Retina (tissue), 1 donor: Measurements from ENCODE around the gene MAP3K9.
A peak's percentile ranks its signal among the peaks of the same experiment; 100 is the strongest.
"Not testable (repeated sequence)": the region's sequence is repeated elsewhere in the genome, so short reads cannot be mapped to it uniquely, and the experiment has no call there.

ENCODE experiments used
- DNase-seq: peaks from one replicate; pipeline ENCODE4 v3.0.0-alpha.2; 2016

Gene MAP3K9

GRCh38 chr14:70723276-70723675, 86.0 kb downstream of the MAP3K9 start:
- no peak for DNase-seq

DNA sequence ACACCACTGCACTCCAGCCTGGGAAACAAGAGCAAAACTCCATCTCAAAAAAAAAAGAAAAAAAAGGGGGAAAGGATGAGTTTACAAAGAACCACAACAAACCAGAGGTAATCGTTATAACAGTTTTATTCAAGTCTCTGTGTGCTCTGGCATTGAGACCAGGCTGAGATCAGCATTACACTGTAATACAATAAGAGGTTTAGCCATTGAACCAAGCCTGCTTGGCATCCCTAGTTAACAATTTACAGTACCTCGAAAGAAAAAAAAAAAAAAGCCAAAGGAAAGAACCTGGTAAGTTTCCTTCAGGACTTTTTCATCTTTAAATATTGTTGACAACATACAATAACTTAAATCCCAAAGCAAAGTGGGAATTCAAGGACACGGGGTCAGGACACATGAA, 86.9 kb downstream of the MAP3K9 start:
- no peak for DNase-seq

DNA sequence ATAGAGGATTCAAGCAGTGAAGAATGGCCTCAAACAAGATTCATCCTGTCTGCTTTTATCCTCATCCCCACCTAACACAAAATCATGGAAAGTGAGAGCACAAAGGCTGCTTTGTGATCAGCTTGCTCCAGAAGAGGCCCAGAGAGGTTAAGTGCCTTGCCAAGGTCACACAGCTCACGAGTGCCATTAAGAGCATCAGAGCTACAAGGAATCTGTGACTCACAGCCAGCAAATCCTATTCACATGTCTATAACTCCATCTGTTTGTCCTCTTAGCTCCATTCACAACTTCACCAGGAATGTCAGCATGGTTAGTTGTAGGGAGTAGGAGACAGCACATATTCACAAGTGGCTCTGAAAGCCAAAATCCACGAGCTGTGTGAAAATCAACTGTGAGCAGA, 87.8 kb downstream of the MAP3K9 start:
- DNase-seq, result no peak

DNA sequence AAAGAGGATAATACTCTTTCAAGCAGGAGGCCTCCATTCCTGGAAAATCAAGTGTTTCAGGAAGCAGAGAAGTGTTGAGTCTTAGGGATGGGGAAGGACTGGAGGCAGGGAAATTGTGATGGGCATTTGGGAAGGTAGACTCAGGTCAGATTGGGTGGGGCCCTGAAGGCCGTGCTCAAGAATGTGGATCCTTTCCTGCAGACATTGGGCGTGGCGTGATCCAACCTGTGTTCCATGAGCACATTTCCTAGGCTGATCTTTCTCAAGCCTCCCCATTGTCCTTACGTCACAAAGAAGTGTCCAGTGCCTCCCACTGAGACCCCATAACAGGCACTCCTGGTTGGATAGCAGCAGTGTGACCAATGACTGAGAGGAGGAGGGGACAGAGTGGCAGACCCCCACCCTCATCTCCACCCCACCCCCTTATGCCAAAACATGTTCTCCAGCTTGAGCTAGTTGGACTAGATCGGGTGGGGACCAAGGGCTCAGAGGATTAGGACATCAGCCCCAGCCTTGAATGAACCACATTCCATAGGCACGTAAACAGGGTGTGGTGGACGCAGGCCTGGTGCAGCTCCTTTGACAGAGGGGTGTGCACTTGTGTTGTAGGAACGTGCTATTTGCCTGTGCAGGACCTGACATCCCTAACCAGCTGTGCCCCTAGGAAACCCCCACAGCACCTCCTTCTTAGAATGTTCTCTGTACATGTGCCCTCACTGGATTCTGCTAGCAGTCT, 90.8 kb downstream of the MAP3K9 start:
- DNase-seq, result no peak

GRCh38 chr14:70716958-70717357, 92.4 kb downstream of the MAP3K9 start:
- no peak for DNase-seq

- DNase-seq, result no peak
These were observed 92.8 kb downstream of the MAP3K9 start for GRCh38 chr14:70716483-70716882.

DNA sequence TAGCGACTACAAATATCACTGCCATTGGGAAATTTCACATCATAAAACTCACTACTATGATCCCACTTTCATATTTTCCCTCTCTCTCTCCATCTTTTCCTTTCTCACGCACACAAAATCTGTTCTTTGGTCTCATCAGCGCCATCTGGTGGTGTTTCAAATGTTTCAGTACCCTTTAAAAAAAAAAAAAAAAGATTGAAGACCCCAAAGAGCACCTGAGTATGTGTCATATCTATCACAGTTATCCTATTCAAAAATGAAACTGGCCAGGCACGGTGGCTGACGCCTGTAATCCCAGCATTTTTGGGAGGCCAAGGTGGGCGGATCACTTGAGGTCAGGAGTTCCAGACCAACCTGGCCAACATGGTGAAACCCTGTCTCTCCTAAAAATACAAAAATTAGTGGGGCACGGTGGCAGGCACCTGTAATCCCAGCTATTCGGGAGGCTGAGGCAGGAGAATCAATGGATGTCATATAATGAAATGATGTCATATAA, 95.2 kb downstream of the MAP3K9 start:
- peak; percentile 82 for DNase-seq

GRCh38 chr14:70713511-70713916, 95.8 kb downstream of the MAP3K9 start:
- DNase-seq, result no peak

DNA sequence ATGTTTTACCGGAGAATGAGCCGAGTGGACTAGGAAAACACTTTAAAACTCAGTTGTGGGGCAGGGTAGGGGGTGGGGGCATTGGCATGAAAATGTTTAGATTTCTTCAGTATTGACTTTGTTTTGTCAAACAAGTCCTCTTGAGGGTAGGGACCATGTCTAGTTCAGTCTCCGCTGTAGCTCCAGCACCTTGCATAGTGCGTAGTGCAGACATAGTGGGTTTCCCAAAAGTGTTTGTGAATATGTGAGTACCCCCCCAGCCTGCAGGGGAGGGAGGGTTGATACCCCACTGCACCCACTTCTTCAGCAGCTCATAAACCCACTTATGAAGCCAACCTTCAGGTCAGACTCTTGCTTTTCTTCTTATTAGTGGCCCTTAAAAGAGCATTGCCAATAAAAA, 96.2 kb downstream of the MAP3K9 start:
- no peak for DNase-seq

DNA sequence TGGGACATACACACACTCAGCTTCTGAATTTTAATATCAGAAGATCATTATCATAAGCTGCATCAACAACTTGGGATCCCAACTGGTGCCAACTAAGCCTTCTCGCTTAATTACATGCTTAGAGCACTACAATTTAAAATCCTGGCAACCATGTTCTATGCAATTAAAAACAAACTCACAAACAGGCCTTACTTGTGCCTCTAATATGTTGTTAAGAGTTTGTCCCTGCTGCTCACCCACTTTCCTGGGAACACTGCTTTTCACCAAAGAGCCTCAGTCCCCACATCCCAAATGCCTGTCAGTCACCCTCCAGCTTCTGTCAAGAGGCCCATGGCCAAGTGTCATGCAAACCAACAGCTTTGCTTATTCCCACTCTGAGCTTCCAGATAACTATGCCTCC, 97.9 kb downstream of the MAP3K9 start:
- no peak for DNase-seq

GRCh38 chr14:70709726-70710382, 99.5 kb downstream of the MAP3K9 start:
- DNase-seq, result no peak

- DNase-seq, result no peak
These were observed 100.4 kb downstream of the MAP3K9 start for GRCh38 chr14:70708717-70709570.

DNA sequence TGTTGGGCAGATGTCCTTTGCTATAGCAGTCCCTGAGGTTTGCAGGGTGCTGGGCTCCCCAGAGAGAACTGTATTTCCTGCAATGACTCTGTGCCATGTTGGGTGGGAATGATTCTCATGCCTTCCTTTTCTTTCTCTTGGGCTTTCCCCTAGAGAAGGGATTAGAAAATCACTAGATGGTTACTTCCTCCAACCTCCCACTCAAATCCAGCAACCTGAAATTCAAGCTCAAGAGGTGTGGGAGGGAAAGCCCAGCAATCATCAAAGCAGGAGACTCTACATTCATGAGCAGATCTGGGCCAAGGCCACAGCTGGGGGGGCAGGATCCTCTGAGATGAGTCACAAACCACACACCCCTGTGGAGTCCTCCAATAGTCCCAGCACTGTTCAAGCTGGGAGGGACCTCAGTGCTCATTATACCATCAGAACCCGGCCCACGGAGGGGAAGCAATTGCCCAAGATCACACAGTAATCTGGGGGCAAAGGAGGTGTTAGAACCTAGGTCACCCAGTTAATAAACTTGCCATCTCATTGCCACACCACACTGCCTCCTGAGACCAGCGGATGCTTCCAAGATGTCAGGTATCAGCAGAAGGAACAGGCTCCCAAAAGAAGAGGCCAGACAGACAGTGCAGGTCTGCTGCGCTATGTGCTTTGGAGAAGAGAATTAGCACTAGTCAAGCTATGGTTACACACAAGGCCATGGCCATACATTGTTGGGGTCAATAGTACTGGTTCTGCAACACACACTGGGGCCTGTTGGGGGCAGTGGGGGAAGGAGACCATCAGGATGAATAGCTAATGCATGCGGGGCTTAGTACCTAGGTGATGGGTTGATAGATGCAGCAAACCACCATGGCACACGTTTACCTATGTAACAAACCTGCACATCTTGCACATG, 101.9 kb downstream of the MAP3K9 start:
- no peak for DNase-seq

DNA sequence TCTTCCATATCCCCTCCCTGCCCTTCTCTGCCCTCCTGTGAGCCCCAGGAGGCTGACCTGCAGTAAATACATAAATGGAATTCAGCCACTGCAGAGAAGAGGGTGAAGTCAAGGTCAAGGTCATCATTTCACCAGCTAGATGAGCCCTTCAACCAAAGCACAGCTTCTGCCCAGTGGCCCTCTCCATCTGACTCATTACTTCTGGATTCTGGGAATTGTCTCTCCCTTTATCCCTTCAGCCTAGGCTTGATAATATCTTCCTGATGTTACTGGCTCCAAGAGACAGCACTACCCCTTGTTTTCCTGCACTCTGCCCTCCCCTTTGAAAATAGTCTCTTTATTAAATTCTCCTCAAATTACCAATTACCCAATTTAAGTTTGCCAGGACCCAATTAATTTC, 103.1 kb downstream of the MAP3K9 start:
- peak; percentile 4 for DNase-seq

- DNase-seq, result no peak
These were observed 104.4 kb downstream of the MAP3K9 start for GRCh38 chr14:70704960-70705359.

GRCh38 chr14:70703621-70704168, 105.6 kb downstream of the MAP3K9 start:
- DNase-seq, result not testable (repeated sequence)

DNA sequence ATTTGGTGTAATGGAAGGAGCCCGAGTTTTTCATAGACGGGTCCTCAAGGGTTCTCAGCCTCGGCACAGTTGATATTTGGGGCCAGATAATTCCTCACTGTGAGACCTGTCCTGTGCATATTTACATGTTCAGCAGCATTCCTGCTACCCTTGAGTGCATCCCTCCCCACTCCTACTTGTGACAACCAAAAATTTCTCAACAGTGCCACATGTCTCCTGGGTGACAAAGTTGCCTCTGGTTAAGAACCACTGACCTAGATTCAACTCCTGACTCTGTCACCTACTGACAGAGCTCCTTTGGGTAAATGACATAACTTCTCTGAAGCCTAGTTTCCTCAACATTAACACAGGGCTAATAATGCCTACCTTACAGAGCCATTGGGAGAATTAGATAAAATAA, 107.2 kb downstream of the MAP3K9 start:
- DNase-seq, result no peak

DNA sequence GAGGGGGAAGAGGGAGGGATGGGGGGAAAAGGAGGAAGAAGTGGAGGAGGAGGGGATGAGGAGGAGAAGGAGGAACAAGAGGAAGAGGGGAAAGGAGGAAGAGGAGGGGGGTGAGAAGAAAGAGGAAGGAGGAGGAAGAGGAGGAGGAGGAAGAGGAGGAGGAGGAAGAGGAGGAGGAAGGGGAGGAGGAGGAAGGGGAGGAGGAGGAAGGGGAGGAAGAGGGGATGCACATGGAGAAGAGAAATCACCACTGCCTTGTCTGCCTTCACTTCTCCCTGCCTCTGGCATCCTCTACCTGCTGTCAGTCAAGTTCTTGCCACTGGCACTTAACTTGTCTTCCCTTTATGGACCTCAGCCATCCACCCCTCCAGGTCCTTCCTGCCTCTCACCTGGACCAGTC, 107.7 kb downstream of the MAP3K9 start:
- DNase-seq, result no peak

- DNase-seq, result no peak
These were observed 108.2 kb downstream of the MAP3K9 start for GRCh38 chr14:70700955-70701585.

DNA sequence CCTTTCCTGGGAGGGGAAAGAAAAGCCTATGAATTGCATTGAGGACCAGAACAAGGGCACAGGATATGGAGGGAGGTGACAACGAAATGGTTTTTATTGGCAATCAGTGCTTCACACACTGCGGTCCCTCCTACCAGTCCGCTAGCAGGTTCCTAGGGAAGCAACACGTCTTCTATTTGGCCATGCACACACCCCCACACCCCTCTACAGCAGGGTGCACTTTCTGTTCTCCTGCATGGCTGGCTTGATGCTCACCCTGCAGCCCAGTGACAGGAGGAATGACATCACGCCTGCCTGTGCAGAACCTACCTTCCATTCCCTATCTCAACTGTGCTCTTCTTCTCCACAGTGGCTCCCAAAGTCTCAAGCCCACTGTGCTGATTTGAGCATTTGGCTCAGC, 109.7 kb downstream of the MAP3K9 start:
- DNase-seq, result no peak

DNA sequence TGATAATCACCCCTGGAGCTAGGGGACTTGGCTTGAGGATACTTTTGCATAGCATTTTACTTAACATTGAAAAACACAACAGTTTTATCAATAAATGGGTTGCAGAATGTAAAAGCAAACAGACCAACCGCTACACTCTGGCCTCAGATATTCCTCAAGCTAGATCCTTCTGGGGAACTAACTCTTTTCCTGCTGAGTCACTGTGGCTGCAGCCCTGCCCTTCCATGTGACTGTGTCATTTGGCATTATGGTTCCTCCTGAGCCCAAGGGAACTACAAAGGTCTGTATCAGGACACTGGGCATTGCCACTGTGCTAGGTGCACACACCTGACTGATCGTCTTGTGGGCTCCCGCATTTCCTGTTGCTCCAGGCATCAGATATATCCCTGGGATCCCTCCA, 111.0 kb downstream of the MAP3K9 start:
- DNase-seq, result no peak

- no peak for DNase-seq
These were observed 111.6 kb downstream of the MAP3K9 start for GRCh38 chr14:70697701-70698100.
